Ovary (tissue), 3 donors: Measurements from ENCODE around the gene PLPP7.

Source experiments
- CTCF ChIP-seq, 3 donors: fragments of 450-650 bp in 2 of 3; fragments of 200-600 bp in 1 of 3; IDR thresholded peaks; one replicate each; pipeline versions ENCODE4 v1.5.1 to v1.8.0; 2016 to 2022; ENCODE audit warnings: antibody characterized with exemption in 3 of 3, mild to moderate bottlenecking in 1 of 3
- EP300 ChIP-seq: sonication (generic); formaldehyde crosslinking; IDR thresholded peaks from one replicate; pipeline ENCODE4 v1.6.1; 2017; ENCODE audit warnings: antibody characterized with exemption
- POLR2A ChIP-seq: fragments of 450-650 bp; IDR thresholded peaks from one replicate; pipeline ENCODE4 v1.6.1; 2017; ENCODE audit warnings: antibody characterized with exemption, mild to moderate bottlenecking, moderate library complexity
- donor health status: DM: no; HTN: no; CAD: no.

DNA sequence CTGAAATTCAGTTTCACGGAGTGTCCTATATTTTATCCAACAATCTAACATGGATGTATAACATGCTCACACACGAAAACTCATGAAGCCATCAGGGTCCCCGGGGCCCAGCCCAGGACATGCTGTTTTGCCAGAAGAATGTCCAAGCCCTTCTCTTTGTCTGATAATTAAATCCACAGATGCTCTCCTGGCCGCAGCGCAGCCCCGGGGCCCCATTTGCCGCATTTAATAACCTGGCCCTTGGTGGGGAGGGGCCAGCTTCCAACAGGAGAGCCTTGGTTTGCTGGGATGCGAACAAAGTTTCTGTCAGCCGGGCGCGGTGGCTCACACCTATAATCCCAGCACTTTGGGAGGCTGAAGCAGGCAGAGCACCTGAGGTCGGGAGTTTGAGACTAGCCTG is 30.0 kb downstream of the PLPP7 start:
- TF ChIP-seq EP300 (no peak), CTCF (IDR thresholded peaks at IDR 0.05) (no peak), POLR2A (no peak)
